Heart left ventricle (tissue), 16 donors: ENCODE data around the gene RFT1. TPM values are rescaled to one million over a fixed set of nuclear protein-coding genes. Genes with fewer than 3 reads are reported as not detected.

Source experiments
- ATAC-seq, 4 donors: fragments of 200-7000 bp; cut with Tn5 transposase; one replicate each; pipeline ENCODE4 v1.9.1; 2020 to 2022; ENCODE audit warnings: moderate library complexity in 4 of 4, mild to moderate bottlenecking in 3 of 4, moderate number of reproducible peaks in 1 of 4
- DNase-seq, 5 donors: peaks; one replicate each; pipeline ENCODE4 v3.0.0-alpha.2; 2020
- H3K27ac ChIP-seq, 12 donors: fragments of 200-600 bp; sonication (generic) in 4 of 12; one replicate each; pipeline versions ENCODE4 v1.5.0 to v1.8.0; 2016 to 2022; ENCODE audit warnings: mild to moderate bottlenecking in 2 of 12
- H3K27me3 ChIP-seq, 9 donors: fragments of 200-600 bp; sonication (generic) in 2 of 9; one replicate each; pipeline versions ENCODE4 v1.5.1 to v1.8.0; 2016 to 2022; ENCODE audit warnings: mild to moderate bottlenecking in 3 of 9
- H3K36me3 ChIP-seq, 9 donors: fragments of 200-600 bp; sonication (generic) in 2 of 9; one replicate each; pipeline versions ENCODE4 v1.5.0 to v1.8.0; 2018 to 2022; ENCODE audit warnings: mild to moderate bottlenecking in 2 of 9
- H3K4me1 ChIP-seq, 12 donors: fragments of 200-600 bp; sonication (generic) in 4 of 12; one replicate each; pipeline versions ENCODE4 v1.5.0 to v1.8.0; 2016 to 2022; ENCODE audit warnings: mild to moderate bottlenecking in 3 of 12
- H3K4me3 ChIP-seq, 12 donors: fragments of 200-600 bp; sonication (generic) in 4 of 12; one replicate each; pipeline versions ENCODE4 v1.5.0 to v1.8.0; 2017 to 2022; ENCODE audit warnings: mild to moderate bottlenecking in 9 of 12, moderate library complexity in 4 of 12
- H3K9me3 ChIP-seq, 12 donors: fragments of 200-600 bp; sonication (generic) in 4 of 12; one replicate each; pipeline versions ENCODE4 v1.5.0 to v1.8.0; 2016 to 2022; ENCODE audit warnings: mild to moderate bottlenecking in 1 of 12
- POLR2A ChIP-seq, 2 donors: fragments of 450-650 bp; IDR thresholded peaks; one replicate each; pipeline ENCODE4 v1.6.1; 2017; ENCODE audit warnings: antibody characterized with exemption in 2 of 2, mild to moderate bottlenecking in 2 of 2, moderate library complexity in 2 of 2
- WGBS, 4 donors: extraction: QIAGEN DNeasy Blood & Tissue Kit in 2 of 4; methylation state at CpG; one replicate each; pipeline versions ENCODE4 v1.1.5 to v1.1.7; 2013 to 2018; 5-methylcytosine and 5-hydroxymethylcytosine counted together
- intact Hi-C, 10 donors: fragments of 100-400 bp; cut with DNase I; formaldehyde crosslinking; loops; one replicate each; pipeline versions ENCODE4 v1.11.1 to v1.14.2; 2022
- polyA plus RNA-seq, 2 donors: library from polyadenylated mRNA; stranded (reverse); fragments of 200-250 nt; gene quantifications; one replicate each; pipeline ENCODE4 v1.2.3, GENCODE V29; 2013
- total RNA-seq, 9 donors: library from RNA; depleted of rRNA in 2 of 9; stranded (reverse); fragments of >200 nt in 2 of 9; fragmentation: NEBNext Ultra II Directional in 3 of 9; extraction: Animal tissue kit (Norgen Biotek cat#: 25700) in 3 of 9; gene quantifications; one replicate each; pipeline versions ENCODE4 v1.1.0 to v1.2.4, GENCODE V29; 2016 to 2023
- TF ChIP-seq, protein P1 (sequence below), 12 donors: fragments of 200-600 bp; sonication (generic) in 4 of 12; IDR thresholded peaks; one replicate each; pipeline versions ENCODE4 v1.5.0 to v1.8.0; 2018 to 2022; ENCODE audit warnings: antibody characterized with exemption in 12 of 12, mild to moderate bottlenecking in 5 of 12
- donor health status: ischemic (EF 13 %, LVEDD 7.1; RV severe dilation, severe dysfunction).
- donor health status: healthy with polysubstance abuse.
- donor health status: DM: no; HTN: yes; CAD: no.
- donor health status: DM: no; HTN: no; CAD: no.
- donor health status: ischemic (EF 25% LVEDD 6.9; RV normal size, moderate dysfunction).
- donor health status: ischemic (EF 25% LVEDD 5.7; RV mildly dilated, moderate dysfunction).
- donor health status: healthy.
- donor health status: DM: yes; HTN: yes; CAD: no.
- donor health status: ischemic (EF 35%, LVEDD 5.7; RV mildly dilated, moderate dysfunction).
- donor health status: nonischemic (EF 11% LVEDD 7.7; RV severe dilation, severe dysfunction).
- donor health status: DM: yes; HTN: yes; CAD: no.
- donor health status: PGD.
- donor health status: ischemic (EF 29% LVEDD 5.4; RV normal size, mild dysfunction).
- donor health status: nonischemic (EF 23%, LVEDD 6.1; RV moderate dilation, normal function).

Gene RFT1
- total and polyA plus RNA-seq, 11 donors = 5.0 to 16.2 (median 8.8) TPM

- H3K9me3 ChIP-seq = no peaks in the 10 kb centered on the region
- no peak for TF ChIP-seq POLR2A (IDR thresholded peaks at IDR 0.05)
- TF ChIP-seq, protein P1, sequence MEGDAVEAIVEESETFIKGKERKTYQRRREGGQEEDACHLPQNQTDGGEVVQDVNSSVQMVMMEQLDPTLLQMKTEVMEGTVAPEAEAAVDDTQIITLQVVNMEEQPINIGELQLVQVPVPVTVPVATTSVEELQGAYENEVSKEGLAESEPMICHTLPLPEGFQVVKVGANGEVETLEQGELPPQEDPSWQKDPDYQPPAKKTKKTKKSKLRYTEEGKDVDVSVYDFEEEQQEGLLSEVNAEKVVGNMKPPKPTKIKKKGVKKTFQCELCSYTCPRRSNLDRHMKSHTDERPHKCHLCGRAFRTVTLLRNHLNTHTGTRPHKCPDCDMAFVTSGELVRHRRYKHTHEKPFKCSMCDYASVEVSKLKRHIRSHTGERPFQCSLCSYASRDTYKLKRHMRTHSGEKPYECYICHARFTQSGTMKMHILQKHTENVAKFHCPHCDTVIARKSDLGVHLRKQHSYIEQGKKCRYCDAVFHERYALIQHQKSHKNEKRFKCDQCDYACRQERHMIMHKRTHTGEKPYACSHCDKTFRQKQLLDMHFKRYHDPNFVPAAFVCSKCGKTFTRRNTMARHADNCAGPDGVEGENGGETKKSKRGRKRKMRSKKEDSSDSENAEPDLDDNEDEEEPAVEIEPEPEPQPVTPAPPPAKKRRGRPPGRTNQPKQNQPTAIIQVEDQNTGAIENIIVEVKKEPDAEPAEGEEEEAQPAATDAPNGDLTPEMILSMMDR (IDR thresholded peaks at IDR 0.05) = no peak
- no peak overlapping the region for H3K4me3 ChIP-seq
- no peak overlapping the region for H3K27ac ChIP-seq
- H3K27me3 ChIP-seq = peaks cover 0 to 11% (median 0%) of the 10 kb centered on the region in 9 donors
- H3K36me3 ChIP-seq = no peaks in the 10 kb centered on the region
- 63 to 79% (median 70%) methylated on average over 4 of the region's 4 CpGs for WGBS, 4 donors
- peaks cover 1 to 40% (median 12%) of the 10 kb centered on the region in 12 donors for H3K4me1 ChIP-seq
- DNase-seq (no peak), ATAC-seq (no peak)
- intact Hi-C loops = no loop called here
These were observed 24.6 kb upstream of the RFT1 start for GRCh38 chr3:53154881-53155285.

- Histone ChIP-seq H3K36me3 (no peaks in the 10 kb centered on the region), H3K4me3 (no peak overlapping the region), H3K9me3 (no peaks in the 10 kb centered on the region), H3K27me3 (peaks cover 0 to 11% (median 0%) of the 10 kb centered on the region in 9 donors), H3K27ac (no peak overlapping the region), H3K4me1 (peaks cover 0 to 32% (median 6%) of the 10 kb centered on the region in 12 donors)
- peak in 1 of 5 donors; percentile 25 for DNase-seq
- no peak for TF ChIP-seq POLR2A (IDR thresholded peaks at IDR 0.05)
- TF ChIP-seq, protein P1 (IDR thresholded peaks at IDR 0.05) = no peak
- ATAC-seq = no peak
- intact Hi-C loops = no loop called here
- 61 to 82% (median 71%) methylated on average over 6 of the region's 6 CpGs for WGBS, 4 donors
These were observed 23.7 kb upstream of the RFT1 start for GRCh38 chr3:53153980-53154379.

GRCh38 chr3:53153264-53153823 is 23.1 kb upstream of the RFT1 start:
- peaks cover 0 to 11% (median 0%) of the 10 kb centered on the region in 9 donors for H3K27me3 ChIP-seq
- WGBS, 4 donors = 61 to 80% (median 71%) methylated on average over 3 of the region's 3 CpGs
- peaks cover 0 to 28% (median 6%) of the 10 kb centered on the region in 12 donors for H3K4me1 ChIP-seq
- peak in 1 of 5 donors; percentile 2 for DNase-seq
- H3K9me3 ChIP-seq = no peaks in the 10 kb centered on the region
- H3K27ac ChIP-seq = no peak overlapping the region
- TF ChIP-seq, protein P1 (IDR thresholded peaks at IDR 0.05) = no peak
- TF ChIP-seq POLR2A (IDR thresholded peaks at IDR 0.05) = no peak
- no peaks in the 10 kb centered on the region for H3K36me3 ChIP-seq
- intact Hi-C loops = no loop called here
- H3K4me3 ChIP-seq = no peak overlapping the region
- ATAC-seq = no peak

GRCh38 chr3:53151870-53152660 is 21.8 kb upstream of the RFT1 start:
- intact Hi-C loops = no loop called here

More at GRCh38 chr3:53151870-53152660, 21.8 kb upstream of the RFT1 start:
- WGBS, 4 donors = 83 to 88% (median 85%) methylated on average over 16 to 20 of the region's 20 CpGs
- no peaks in the 10 kb centered on the region for H3K36me3 ChIP-seq
- ATAC-seq (no peak), DNase-seq (peak in 2 of 5 donors; percentile 23 to 47)
- H3K4me1 ChIP-seq = peaks cover 0 to 28% (median 6%) of the 10 kb centered on the region in 12 donors
- peaks cover 0 to 11% (median 0%) of the 10 kb centered on the region in 9 donors for H3K27me3 ChIP-seq
- H3K27ac ChIP-seq = no peak overlapping the region
- no peak overlapping the region for H3K4me3 ChIP-seq
- no peaks in the 10 kb centered on the region for H3K9me3 ChIP-seq
- TF ChIP-seq, protein P1 (IDR thresholded peaks at IDR 0.05) = no peak
- no peak for TF ChIP-seq POLR2A (IDR thresholded peaks at IDR 0.05)
